K562 treated with DMSO at 1 percent for 4 hours (cell line): ENCODE results near the gene CFAP97D2. TPM values are rescaled to one million over a fixed set of nuclear protein-coding genes. Genes with fewer than 3 reads are reported as not detected.

Experiments
- total RNA-seq: library from RNA; unstranded; fragments of 300-600 nt; gene quantifications from 2 replicates; pipeline ENCODE4 v1.2.3, GENCODE V29; 2022; ENCODE audit not compliant: insufficient read depth

The CFAP97D2 gene
- not detected in 2 replicates for total RNA-seq

GRCh38 chr13:114179087-114179658, at the start of gene CFAP97D2:
TSS of gene CFAP97D2 (plus strand) at chr13:114179257. CDS start at chr13:114179331, 74 bp downstream.

GRCh38 chr13:114132419-114133121, 46.5 kb upstream of the CFAP97D2 start, which contains the start of gene RASA3:
TSS of gene RASA3 (minus strand) at chr13:114132623. CDS start at chr13:114132489, 134 bp downstream.

DNA sequence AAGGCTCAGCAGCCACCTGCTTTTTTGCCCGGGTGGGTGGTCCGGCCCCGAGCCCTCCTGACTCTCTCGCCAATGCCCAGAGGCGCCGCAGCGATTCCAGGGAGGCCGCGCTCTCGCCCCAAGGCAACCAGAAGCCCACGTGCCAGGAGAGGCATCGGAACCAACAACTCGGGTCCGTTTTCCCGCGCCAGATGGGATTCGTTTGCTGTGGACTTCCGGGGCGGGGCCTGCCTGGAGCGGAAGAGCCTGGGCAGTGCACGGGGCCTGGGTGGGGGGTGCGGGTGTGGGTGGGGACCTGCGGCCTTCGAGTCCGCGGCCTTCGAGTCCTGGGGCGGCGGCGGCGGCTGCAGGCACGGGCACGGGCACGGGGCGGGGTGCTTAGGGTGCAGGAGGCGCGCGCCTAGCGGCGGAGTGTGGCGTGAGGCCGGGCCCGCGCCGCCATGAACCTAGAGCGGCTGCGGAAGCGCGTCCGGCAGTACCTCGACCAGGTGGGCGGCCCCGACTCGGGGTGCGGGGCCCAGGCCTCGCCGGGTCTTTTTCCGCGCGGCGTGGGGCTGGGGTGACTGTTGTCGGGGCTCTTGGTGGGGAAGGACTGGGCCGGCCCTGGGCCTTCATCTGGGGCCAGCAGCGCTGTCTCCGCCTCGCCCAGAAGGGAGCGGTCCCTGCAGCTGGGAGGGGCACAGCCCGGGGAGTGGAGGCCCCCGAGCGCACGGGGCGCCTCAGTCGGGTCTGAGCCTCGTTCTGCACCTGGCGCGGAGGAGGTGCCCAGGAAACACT, 55.8 kb downstream of the CFAP97D2 start, which contains the start of gene CDC16:
CDC16 (plus strand) TSS at position 253 of the 777 bp plus-strand sequence; CDS start at position 441, 188 bp downstream.

Other genes starting within 250 kb of the CFAP97D2 start
- 0.51 TPM in 1 of 2 replicates, not detected in the other for gene C13orf46, start 205.2 kb upstream of the CFAP97D2 start, total RNA-seq
- gene RASA3, start 46.6 kb upstream of the CFAP97D2 start, total RNA-seq, result 18.0 and 20.2 TPM in 2 replicates
- 46.7 and 59.3 TPM in 2 replicates for gene CDC16, start 55.6 kb downstream of the CFAP97D2 start, total RNA-seq
- gene UPF3A, start 102.3 kb downstream of the CFAP97D2 start, total RNA-seq, result 43.2 and 50.0 TPM in 2 replicates
- 19.1 and 19.7 TPM in 2 replicates for gene CHAMP1, start 135.2 kb downstream of the CFAP97D2 start, total RNA-seq